Smooth muscle cell (in vitro differentiated cells): ENCODE data around the gene USP49. TPM values are rescaled to one million over a fixed set of nuclear protein-coding genes. Genes with fewer than 3 reads are reported as not detected.

Experiments used
- DNase-seq: peaks from one replicate; lab custom pipeline; 2025; ENCODE audit not compliant: unreplicated experiment; lab: John Stamatoyannopoulos, UW
- H2AFZ ChIP-seq: fragments of 200-600 bp; sonication (generic); 2 replicates; pipeline ENCODE4 v1.6.0; 2016; ENCODE audit warnings: antibody characterized with exemption, low read depth, mild to moderate bottlenecking
- H3F3A ChIP-seq: fragments of 200-600 bp; sonication (generic); 2 replicates; pipeline ENCODE4 v1.6.0; 2017; ENCODE audit warnings: antibody characterized with exemption, low read depth
- H3K27ac ChIP-seq: fragments of 200-600 bp; sonication (generic); 2 replicates; pipeline ENCODE4 v1.5.1; 2016; ENCODE audit warnings: low read depth, mild to moderate bottlenecking
- H3K27me3 ChIP-seq: fragments of 200-600 bp; sonication (generic); 2 replicates; pipeline ENCODE4 v1.6.1; 2016; ENCODE audit warnings: low read depth, mild to moderate bottlenecking
- H3K36me3 ChIP-seq: fragments of 200-600 bp; sonication (generic); 2 replicates; pipeline ENCODE4 v1.5.1; 2016; ENCODE audit warnings: low read depth
- H3K4me1 ChIP-seq: fragments of 200-600 bp; sonication (generic); 2 replicates; pipeline ENCODE4 v1.5.1; 2016; ENCODE audit warnings: low read depth
- H3K4me2 ChIP-seq: fragments of 200-600 bp; sonication (generic); 2 replicates; pipeline ENCODE4 v1.6.0; 2016; ENCODE audit warnings: mild to moderate bottlenecking
- H3K4me3 ChIP-seq: fragments of 200-600 bp; sonication (generic); 2 replicates; pipeline ENCODE4 v1.5.1; 2016; ENCODE audit warnings: mild to moderate bottlenecking
- H3K79me2 ChIP-seq: fragments of 200-600 bp; sonication (generic); 2 replicates; pipeline ENCODE4 v1.6.0; 2016; ENCODE audit warnings: low read depth, mild to moderate bottlenecking
- H3K9ac ChIP-seq: fragments of 200-600 bp; sonication (generic); 2 replicates; pipeline ENCODE4 v1.6.0; 2016; ENCODE audit warnings: low read depth
- H3K9me3 ChIP-seq: fragments of 200-600 bp; sonication (generic); replicated peaks from 2 replicates; pipeline ENCODE4 v1.5.1; 2016; ENCODE audit warnings: low read depth
- H4K20me1 ChIP-seq: fragments of 200-600 bp; sonication (generic); 2 replicates; pipeline ENCODE4 v1.6.0; 2016; ENCODE audit warnings: low read depth
- WGBS: methylation state at CpG from one replicate; pipeline ENCODE4 v1.1.7; 2016; ENCODE audit warnings: low lambda C conversion rate; 5-methylcytosine and 5-hydroxymethylcytosine counted together
- polyA plus RNA-seq: library from polyadenylated mRNA; unstranded; fragments of >200 nt; fragmentation: Nextera tagmentation; extraction: Ambion mirVana; gene quantifications from 2 replicates; pipeline ENCODE4 v1.2.1, GENCODE V29; 2016
- total RNA-seq: library from RNA; depleted of rRNA; stranded (reverse); fragments of >200 nt; gene quantifications from 2 replicates; pipeline ENCODE4 v1.2.3, GENCODE V29; 2014
- TF ChIP-seq, protein P1 (sequence below): fragments of 200-600 bp; sonication (generic); IDR thresholded peaks from 2 replicates; pipeline ENCODE4 v1.5.1; 2017; ENCODE audit warnings: borderline replicate concordance, mild to moderate bottlenecking, antibody characterized with exemption; ENCODE audit not compliant: insufficient read depth, poor library complexity, severe bottlenecking

The USP49 gene
- total and polyA plus RNA-seq, 2 experiments from 2014 or later: 1.9 to 5.2 TPM

DNA sequence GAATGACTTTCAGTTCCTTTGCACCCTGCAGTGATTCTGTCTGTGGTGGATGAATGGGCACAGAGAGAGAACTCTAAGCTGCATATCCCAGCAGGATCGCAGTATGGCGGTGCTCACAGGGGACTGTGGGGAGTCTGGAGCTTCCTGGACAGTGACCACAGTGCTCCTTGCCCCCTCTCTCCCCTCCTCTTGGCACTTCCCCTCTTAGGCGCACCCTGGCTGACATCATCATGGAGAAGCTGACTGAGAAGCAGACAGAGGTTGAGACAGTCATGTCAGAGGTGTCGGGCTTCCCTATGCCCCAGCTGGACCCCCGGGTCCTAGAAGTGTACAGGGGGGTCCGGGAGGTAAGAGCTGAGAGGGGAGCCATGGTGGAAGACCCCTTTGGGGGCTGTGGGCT, 34.7 kb upstream of the USP49 start:
- WGBS: 100% methylated on average over 6 of the region's 6 CpGs

DNA sequence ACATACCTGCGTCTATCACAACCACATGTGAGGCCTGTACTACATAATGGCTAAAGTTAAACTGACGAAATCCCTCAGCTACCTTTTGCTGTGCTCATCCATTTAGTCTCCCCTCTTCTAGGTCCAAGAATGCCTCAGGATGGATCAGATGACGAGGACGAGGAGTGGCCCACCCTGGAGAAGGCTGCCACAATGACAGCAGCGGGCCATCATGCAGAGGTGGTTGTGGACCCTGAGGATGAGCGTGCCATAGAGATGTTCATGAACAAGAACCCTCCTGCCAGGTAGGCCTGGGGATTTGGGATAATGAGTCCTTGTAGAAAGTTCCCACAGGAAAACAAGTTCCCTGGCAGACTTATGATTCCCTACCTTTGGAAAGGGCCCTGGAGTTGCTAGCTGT, 32.1 kb upstream of the USP49 start:
- Histone ChIP-seq H3K27me3 (no peaks in the 10 kb centered on the region), H3K9me3 (no peaks in the 10 kb centered on the region), H3K79me2 (peaks cover 39% of the 10 kb centered on the region), H3K27ac (no peak overlapping the region), H3K4me3 (no peak overlapping the region), H3K4me2 (no peak overlapping the region), H3K36me3 (peaks cover 10% of the 10 kb centered on the region), H3F3A (no peaks in the 10 kb centered on the region), H3K9ac (no peak overlapping the region), H3K4me1 (peaks cover 11% of the 10 kb centered on the region), H4K20me1 (no peaks in the 10 kb centered on the region), H2AFZ (no peak overlapping the region)
- DNase-seq: no peak
- 96% methylated on average over 6 of the region's 6 CpGs for WGBS
- TF ChIP-seq, protein P1, sequence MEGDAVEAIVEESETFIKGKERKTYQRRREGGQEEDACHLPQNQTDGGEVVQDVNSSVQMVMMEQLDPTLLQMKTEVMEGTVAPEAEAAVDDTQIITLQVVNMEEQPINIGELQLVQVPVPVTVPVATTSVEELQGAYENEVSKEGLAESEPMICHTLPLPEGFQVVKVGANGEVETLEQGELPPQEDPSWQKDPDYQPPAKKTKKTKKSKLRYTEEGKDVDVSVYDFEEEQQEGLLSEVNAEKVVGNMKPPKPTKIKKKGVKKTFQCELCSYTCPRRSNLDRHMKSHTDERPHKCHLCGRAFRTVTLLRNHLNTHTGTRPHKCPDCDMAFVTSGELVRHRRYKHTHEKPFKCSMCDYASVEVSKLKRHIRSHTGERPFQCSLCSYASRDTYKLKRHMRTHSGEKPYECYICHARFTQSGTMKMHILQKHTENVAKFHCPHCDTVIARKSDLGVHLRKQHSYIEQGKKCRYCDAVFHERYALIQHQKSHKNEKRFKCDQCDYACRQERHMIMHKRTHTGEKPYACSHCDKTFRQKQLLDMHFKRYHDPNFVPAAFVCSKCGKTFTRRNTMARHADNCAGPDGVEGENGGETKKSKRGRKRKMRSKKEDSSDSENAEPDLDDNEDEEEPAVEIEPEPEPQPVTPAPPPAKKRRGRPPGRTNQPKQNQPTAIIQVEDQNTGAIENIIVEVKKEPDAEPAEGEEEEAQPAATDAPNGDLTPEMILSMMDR: no peak

More for the DNA sequence above, 34.7 kb upstream of the USP49 start:
- Histone ChIP-seq H3K79me2 (peaks cover 13% of the 10 kb centered on the region), H3F3A (peaks cover 8% of the 10 kb centered on the region), H3K9me3 (no peaks in the 10 kb centered on the region), H3K4me2 (no peak overlapping the region), H3K4me3 (no peak overlapping the region), H2AFZ (no peak overlapping the region), H3K36me3 (peaks cover 17% of the 10 kb centered on the region), H4K20me1 (peaks cover 4% of the 10 kb centered on the region), H3K27me3 (no peaks in the 10 kb centered on the region), H3K4me1 (no peaks in the 10 kb centered on the region), H3K9ac (no peak overlapping the region), H3K27ac (no peak overlapping the region)
- no peak for DNase-seq
- TF ChIP-seq, protein P1: no peak

DNA sequence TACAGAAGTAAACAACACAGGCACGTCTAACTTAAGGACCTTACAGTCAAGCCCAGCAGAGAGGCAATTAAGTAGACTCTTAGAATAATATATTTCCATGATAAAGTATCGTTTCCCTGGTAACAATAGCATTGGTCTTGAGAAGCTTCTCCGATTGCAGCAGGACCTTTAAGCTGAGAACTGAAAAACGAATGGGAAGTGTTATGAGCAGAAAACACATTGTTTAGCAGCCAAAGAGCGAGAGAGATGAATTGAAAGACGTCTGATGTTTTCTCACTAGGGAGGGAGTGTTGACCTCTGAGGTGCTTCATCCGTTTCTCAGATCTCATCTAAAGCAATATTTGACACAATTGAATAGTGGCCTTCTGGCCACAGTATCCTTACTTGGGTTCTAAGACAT, 27.0 kb upstream of the USP49 start:
- Histone ChIP-seq H2AFZ (peak overlapping the region; percentile 92), H3K4me3 (peak overlapping the region; percentile 81), H3K9me3 (no peaks in the 10 kb centered on the region), H3K79me2 (peaks cover 68% of the 10 kb centered on the region), H4K20me1 (no peaks in the 10 kb centered on the region), H3K4me1 (peaks cover 25% of the 10 kb centered on the region), H3K27ac (peak overlapping the region; percentile 99), H3K27me3 (no peaks in the 10 kb centered on the region), H3K9ac (peak overlapping the region; percentile 99), H3F3A (no peaks in the 10 kb centered on the region), H3K36me3 (no peaks in the 10 kb centered on the region), H3K4me2 (peak overlapping the region; percentile 97)
- DNase-seq: no peak
- TF ChIP-seq, protein P1: no peak
- WGBS: 13% methylated on average over 7 of the region's 7 CpGs

DNA sequence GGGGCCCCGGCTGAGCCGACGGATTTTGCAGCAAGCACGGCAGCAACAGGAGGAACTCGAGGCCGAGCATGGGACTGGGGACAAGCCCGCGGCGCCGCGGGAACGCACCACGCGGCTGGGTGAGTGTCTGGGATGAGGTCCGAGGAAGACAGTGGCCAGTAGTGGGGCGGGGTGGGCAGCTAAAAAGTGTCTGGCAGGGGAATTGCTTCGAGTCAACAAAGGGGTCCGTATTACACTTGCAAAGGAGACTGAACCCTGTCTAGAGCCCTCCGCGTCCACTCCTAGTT, 26.5 kb upstream of the USP49 start:
- no peaks in the 10 kb centered on the region for H4K20me1 ChIP-seq

More for the DNA sequence above, 26.5 kb upstream of the USP49 start:
- no peaks in the 10 kb centered on the region for H3F3A ChIP-seq
- H3K36me3 ChIP-seq: no peaks in the 10 kb centered on the region
- H3K79me2 ChIP-seq: peaks cover 72% of the 10 kb centered on the region
- H3K4me2 ChIP-seq: peak overlapping the region; percentile 97
- no peaks in the 10 kb centered on the region for H3K27me3 ChIP-seq
- H3K4me3 ChIP-seq: peak overlapping the region; percentile 81
- peaks cover 25% of the 10 kb centered on the region for H3K4me1 ChIP-seq
- TF ChIP-seq, protein P1: no peak
- peak overlapping the region; percentile 99 for H3K9ac ChIP-seq
- peak overlapping the region; percentile 92 for H2AFZ ChIP-seq
- H3K27ac ChIP-seq: peak overlapping the region; percentile 99
- DNase-seq: no peak
- WGBS: under 1% methylated on average over 17 of the region's 20 CpGs
- no peaks in the 10 kb centered on the region for H3K9me3 ChIP-seq
